ENCODE data around the gene CGNL1. TPM values are rescaled to one million over a fixed set of nuclear protein-coding genes. Genes with fewer than 3 reads are reported as not detected.

The CGNL1 gene, protein sequence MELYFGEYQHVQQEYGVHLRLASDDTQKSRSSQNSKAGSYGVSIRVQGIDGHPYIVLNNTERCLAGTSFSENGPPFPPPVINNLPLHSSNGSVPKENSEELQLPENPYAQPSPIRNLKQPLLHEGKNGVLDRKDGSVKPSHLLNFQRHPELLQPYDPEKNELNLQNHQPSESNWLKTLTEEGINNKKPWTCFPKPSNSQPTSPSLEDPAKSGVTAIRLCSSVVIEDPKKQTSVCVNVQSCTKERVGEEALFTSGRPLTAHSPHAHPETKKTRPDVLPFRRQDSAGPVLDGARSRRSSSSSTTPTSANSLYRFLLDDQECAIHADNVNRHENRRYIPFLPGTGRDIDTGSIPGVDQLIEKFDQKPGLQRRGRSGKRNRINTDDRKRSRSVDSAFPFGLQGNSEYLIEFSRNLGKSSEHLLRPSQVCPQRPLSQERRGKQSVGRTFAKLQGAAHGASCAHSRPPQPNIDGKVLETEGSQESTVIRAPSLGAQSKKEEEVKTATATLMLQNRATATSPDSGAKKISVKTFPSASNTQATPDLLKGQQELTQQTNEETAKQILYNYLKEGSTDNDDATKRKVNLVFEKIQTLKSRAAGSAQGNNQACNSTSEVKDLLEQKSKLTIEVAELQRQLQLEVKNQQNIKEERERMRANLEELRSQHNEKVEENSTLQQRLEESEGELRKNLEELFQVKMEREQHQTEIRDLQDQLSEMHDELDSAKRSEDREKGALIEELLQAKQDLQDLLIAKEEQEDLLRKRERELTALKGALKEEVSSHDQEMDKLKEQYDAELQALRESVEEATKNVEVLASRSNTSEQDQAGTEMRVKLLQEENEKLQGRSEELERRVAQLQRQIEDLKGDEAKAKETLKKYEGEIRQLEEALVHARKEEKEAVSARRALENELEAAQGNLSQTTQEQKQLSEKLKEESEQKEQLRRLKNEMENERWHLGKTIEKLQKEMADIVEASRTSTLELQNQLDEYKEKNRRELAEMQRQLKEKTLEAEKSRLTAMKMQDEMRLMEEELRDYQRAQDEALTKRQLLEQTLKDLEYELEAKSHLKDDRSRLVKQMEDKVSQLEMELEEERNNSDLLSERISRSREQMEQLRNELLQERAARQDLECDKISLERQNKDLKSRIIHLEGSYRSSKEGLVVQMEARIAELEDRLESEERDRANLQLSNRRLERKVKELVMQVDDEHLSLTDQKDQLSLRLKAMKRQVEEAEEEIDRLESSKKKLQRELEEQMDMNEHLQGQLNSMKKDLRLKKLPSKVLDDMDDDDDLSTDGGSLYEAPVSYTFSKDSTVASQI
- polyA plus RNA-seq (2013, experiment 1 of 2; ENCODE audit: insufficient read length): 1.2 TPM
- polyA plus RNA-seq (2013, experiment 2 of 2; ENCODE audit: insufficient read length): 1.2 TPM

DNA sequence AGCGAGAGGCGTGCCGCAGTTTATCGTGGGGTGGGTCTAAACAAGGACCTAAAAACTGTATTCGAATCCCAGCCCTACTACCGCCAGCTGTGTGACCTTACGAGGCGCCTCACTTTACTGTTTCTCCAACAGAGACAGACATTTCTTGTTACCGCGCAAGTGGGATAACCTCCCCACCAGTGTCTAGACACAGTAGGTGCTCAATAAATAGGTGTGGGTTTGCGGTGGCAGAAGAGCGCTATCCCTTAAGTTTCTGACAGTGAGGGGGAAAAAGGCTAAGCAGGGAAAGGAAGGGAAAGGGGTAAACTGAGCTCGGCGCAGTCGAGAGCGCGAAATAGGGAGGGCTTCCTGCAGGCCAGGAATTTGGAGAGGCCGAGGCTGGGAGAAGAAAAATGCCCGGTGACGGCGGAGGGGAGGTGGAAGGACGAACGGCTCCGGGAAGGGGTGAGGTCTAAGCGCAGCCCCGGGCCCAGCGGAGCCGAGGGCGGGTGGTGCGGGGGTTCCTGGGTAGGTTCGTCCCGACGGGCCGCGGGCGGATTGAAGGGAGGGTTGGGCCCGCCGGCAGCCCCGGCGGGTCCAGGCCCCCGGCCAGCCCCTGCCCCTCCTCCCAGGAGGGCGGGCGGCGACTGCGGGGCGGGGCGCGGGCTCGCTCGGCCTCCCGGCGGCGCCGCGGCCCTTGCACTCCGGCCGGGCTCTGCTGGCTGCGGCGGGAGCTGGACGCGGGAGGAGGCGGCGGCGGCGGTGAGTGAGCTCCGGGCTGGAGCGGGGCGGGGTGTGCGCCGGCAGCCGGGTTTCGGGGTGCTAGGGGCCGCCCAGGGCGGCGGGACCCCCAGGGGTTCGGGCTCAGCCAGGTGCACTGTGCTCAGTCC, at the start of gene CGNL1:
Gene CGNL1 (plus strand): TSS at position 679 of the 869 bp plus-strand sequence. CDS start 61,495 bp downstream, outside the sequence.
- peak; percentile 18 for DNase-seq

DNA sequence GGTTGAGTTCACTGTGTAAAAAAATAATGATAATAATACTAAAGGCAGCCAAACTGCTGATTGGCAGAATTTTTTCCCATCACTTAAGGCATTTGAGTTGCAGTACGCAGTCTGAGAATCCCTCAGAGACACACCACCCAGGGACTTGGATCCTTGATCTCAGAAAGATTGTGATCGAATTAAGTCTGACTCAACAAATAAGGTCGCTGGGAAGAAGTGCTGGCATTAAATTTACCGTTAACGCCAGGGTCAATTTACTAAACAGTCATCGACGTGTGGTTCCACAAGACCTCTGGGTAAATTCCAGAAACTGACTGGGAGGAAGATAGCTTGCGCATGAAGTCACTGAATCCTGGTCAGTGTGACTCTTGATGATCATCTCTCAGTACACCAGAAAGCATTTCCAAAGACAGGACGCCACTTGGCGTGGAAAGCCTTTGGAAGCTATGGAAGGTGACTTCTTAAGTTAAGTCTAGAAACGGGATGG, 48.3 kb upstream of the CGNL1 start:
- DNase-seq: peak; percentile 78

DNA sequence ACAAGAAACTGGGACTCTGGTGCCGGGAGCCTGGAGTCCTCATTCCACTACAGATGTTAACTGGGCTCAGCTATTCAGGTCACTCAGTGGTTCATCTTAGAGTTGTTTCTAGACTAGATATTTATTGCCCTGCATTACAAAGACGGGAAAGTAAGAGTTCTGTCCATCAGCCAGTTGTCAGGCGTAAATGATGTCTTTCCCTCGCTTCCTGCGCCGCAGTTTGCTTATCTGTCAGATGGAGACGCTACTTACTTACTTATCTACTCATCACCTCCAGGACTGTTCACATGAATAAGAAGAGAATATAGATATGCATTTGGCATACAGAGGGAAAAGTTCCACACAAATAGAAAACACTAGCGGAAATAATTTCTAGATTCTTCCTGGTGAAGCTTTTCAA, 47.8 kb upstream of the CGNL1 start:
- no peak for DNase-seq

DNA sequence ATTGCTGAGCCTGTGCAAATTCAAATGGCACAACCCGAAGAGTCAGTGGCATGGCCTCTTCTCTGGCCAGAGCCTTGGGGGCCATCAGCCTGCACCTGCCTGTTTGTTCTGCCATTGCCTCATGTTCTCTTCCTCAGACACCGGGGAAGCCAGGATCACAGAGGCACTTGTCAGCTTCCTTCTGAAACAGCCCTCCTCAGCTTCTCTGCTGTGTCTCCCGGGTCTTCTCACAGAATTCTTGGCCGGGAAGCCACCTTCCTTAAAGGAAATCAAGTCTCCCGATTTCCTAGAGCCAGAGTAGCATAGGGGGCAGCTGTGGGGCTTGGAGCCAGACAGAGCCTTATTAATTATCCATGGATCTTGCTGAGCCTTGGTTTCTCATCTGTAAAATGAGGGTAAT, 47.4 kb upstream of the CGNL1 start:
- DNase-seq: no peak

DNA sequence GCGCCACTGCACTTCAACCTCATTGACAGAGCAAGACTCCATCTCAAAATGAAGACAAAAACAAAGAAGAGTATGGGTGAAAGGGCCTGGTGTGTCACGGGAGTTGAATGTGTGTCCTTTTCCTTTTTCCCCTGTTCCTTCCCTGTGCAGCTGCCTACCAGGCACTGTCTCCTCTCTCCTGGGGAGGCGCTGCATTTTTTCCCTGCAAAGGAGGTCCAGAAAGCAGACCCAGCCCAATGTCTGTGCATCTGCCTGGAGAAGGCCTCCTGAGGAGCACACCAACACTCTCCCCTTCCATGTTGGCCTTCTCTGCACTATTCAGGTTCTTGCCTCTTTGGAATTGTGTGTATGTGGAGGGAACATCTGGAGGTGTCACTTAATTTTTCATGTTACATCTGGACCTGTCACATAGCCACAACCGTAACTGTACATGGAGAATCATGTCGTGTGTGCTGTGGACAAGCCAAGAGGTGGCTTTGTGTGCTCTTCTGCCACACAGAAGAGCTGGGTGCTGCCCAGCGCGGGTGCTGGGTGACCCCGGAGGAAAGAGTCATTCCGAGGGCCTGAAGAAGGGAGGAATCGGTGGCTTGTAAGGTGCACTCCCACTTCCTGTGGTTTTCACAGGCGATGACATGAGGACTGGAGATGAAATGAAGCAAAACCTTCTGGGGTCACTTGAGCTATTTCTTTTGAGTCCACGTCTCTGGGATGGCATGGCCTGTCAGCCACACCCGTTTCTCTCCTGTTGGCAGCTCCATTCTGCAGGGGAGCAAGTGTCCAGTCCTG, 46.5 kb upstream of the CGNL1 start:
- DNase-seq: no peak

DNA sequence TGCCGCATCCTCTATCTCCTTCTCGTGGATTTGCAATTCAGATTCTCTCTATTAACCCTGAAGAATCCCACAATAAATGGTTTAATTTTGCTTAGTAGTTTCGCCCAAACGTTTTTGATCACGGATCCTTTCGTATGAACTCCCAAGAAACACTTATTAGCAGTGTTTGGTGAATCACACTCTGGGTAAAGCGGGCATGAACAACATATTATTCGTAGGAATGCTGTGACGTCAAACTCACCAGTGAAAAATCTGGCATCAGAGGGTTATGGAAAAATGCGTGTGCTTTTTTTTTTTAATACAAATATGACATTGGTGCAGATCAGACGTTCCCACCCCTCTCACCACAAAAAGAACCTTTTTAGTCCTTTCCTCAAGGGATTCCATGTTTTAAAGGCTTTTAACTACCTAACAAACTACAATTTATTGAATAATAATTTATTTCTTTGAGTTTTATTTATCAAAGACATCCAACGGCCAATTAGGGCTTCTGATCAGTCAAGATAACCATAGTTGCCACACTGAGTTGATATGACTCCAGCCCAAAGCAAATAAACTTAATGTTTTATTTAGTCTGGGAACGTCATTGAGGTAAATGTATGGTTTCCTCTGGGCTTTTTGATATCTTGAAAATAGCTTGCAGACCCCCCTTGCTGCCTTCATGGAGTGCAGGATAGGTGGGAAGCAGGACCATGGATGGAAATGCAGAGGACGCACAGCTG, 45.5 kb upstream of the CGNL1 start:
- DNase-seq: peak; percentile 40

DNA sequence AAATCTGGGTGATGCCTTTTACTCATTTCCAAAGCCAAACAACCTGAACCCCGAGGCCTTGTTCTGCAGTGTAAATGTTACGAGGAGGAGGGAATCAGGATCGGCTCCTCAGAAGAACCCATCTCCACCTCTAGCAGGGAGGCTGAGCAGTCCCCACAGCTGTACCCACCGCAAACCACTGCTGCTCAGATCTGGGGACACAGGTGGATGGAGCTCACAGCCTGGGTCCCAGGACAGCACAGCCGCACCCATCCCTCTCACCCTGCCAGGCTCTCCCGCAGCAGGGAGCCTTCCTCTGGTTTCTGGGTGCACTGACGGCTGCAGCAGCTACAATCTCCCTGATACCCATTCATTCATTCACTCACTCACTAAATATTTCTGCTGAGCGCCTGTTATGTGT, 44.0 kb upstream of the CGNL1 start:
- no peak for DNase-seq

DNA sequence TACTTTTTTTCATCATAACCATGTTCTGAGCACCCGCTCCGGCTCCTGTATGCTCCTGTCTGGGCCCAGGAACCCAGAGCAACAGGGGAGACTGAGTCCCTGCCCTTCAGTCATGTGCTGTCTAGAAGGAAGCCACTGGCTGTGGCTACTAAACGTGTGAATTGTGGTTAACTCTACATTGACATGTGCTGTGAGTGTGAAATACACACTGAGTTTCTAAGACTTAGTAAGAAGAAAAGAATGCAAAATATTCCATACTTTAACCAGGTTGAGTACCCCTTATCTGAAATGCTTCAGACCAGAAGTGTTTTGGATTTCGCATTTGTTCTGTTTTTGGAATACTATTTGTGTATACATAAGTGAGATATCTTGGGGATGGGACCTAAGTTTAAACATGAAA, 42.8 kb upstream of the CGNL1 start:
- DNase-seq: peak; percentile 53

DNA sequence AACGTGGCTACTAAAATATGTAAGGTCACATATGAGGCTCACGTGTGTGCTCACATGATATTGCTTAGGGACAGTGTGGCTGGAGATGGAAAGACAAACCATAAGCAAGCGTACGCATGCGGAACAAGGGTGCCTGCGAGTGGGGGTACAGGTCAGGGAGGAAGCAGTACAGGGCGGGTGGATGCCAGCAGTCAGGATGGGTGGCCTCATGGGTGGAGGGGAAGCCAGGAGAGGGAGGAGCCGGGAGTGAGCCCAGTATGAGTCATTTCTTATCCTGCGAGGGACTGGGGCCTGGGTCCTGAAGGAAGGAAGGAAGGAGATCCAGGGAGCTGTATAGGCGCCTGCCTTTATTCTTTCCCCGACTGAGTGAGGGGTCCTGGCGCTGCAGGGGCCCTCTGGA, 42.0 kb upstream of the CGNL1 start:
- no peak for DNase-seq

DNA sequence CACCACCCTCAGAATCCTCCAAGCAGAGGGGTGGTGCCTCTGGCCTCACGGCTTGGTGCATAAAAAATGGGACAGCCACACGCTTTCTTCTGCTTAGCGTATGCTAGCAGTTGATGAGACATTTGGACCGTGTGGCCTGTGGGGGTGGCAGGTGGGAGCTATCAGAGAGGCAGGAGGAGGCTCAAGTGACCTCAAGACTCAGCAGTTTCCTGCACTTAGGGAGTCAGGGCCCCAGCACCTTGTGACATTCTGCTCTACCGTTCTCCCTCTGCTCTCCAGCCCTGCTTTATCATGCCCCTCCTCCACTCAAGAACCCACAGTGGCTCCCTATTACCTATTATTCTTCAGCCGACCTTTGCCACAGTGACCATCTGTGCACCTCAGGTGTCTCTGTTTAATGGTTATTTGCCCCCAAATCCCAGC, 41.0 kb upstream of the CGNL1 start:
- DNase-seq: no peak

DNA sequence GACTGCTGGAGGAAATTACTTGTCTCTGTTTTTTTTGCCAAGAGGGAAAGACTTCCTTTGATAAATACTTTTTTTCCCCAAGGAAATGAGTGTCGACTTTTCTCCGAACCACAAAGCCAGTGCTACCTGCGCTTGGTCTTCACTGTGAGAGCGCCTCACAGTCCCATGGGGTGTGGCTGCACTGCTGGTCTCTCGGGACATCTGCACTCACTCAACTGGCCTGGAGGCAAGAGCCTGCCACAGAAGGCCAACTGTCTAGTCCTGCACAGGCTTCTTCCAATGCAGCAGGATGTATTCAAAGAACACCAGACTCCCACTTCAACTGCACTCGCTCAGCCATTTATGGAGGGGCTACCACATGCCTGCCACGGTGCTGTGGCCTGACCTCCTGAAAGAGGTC, 40.6 kb upstream of the CGNL1 start:
- DNase-seq: no peak

DNA sequence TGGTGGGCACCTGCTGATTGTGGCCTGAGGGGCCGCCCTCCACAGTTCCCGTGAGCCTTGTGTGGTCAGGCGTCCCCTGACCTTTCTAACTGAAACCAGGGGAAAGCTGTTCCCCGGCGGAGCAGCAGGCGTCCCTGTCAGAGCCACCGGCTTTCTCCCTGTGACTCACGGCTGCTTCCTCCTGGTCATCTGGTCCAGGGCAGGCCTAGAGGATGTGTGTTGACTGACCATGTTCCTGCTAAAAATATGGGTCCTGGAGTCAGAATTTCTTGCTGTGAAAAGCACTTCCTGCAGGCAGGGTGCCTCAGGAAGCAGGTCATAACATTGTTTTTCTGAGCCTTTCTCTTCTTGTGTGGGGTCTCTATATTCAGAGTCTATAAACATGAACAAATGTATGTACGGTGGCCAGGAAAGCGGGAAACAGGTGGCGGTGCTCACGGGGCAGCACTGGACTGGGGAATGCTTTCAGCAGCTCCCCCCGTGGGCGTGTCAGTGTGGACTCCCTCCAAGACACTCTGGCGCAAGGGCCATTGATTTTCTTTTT, 38.4 kb upstream of the CGNL1 start:
- DNase-seq: no peak

DNA sequence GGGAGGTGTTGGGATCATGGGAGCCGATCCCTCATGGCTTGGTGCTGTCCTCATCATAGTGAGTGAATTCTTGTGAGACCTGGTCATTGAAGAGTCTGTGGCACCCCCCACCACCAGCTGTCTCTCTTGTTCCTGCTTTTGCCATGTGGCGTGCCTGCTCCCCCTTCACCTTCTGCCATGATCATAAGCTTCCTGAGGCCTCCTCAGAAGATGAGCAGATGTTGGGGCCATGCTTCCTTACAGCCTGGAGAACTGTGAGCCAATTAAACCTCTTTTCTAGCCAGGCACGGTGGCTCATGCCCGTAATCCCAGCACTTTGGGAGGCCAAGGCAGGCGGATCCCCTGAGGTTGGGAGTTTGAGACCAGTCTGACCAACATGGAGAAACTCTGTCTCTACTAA, 37.0 kb upstream of the CGNL1 start:
- no peak for DNase-seq

DNA sequence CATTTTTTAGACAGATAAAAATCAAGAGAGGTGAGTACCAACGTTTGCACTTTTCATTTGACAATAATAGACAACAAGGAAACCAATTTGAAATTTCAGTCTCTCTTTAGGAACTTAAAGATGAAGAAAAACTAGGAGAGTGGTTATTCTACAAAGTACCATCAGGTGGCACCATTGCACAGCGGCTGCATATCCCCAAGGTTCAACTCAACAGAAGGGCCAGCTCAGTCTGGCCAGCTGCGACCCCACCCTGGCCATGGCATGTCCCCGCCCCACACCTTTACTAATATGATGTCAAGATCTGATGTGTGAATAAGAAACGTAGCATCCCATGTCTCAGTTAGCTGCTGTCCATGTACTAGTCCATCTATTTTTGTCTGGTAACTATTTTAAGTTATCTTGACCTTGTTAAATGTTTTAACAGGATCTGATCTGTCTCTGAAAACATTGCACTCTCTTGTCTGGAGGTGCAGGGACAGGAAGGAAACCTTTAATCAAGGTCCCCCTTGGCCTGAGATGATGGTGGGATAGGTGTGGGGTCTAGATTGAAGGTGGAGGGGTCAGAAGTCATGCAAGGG, 35.5 kb upstream of the CGNL1 start:
- peak; percentile 46 for DNase-seq

DNA sequence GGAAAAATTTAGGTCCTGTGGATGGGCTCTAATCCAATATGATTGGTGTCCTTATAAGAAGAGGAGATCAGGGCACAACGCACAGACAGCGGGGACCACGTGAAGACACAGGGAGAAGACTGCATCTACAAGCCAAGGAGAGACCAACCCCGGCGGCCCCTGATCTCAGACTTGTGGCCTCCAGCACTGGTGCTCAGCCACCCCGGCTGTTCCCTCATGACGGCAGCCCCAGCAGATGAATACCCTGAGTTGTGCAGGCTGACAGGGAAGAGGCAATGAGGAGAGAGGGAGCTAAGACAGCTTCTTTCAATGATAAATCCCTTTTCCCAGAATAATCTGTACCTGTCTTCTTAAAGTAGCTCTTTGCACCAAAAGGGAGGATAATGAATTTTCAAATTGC, 33.3 kb upstream of the CGNL1 start:
- no peak for DNase-seq

DNA sequence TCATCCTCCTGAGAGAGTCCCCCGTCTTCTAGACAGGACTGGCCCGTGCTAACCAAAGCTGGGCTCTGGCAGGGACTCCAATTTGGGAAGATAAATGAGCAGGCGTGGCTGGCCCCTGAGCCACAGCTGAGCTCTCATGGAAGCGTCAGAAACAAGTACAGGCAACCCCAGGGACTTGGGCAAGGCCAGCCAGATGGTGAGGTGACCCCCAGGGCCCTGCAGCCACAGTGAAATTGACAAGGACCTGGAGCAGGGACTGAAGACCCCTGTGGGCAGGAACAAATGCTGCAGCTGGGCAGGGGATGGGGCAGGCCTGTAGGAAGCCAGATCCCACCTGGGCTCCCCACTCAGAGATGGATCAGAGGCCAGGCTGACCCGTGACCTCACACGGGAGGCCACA, 32.8 kb upstream of the CGNL1 start:
- no peak for DNase-seq

DNA sequence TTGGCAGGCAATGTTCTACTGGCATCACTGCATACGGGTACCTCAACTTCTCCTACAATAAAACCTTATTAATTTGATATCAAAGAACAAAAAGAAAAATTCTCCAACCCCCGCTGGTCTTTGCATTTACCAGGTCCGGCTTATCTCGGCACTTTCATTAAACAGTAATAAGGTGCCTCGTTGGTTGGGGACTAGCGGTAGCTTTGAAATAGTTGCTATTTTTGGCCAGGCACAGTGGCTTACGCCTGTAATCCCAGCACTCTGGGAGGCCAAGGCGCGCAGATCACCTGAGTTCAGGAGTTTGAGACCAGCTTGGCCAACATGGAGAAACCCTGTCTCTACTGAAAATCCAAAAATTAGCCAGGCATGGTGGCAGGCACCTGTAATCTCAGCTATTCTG, 32.0 kb upstream of the CGNL1 start:
- DNase-seq: no peak

DNA sequence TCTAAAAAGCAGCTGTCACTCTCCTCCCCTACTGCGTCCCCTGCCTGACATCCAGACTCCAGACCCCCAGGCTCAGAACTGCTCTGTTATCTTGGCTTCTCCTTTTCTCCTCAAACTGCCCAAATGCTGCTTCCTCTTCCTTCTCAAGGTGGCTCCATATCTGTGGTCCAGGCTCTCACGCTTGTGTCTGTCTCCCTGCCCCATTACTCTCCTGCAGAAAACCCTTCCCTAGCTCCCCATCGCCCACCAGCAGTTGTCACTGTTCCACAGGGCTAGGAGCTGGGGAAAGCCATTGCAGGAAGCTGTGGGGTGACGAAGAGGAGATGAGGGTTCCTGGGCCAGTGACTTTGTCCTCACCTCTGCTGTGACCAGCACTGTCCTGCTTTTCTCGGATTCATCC, 30.7 kb upstream of the CGNL1 start:
- no peak for DNase-seq

DNA sequence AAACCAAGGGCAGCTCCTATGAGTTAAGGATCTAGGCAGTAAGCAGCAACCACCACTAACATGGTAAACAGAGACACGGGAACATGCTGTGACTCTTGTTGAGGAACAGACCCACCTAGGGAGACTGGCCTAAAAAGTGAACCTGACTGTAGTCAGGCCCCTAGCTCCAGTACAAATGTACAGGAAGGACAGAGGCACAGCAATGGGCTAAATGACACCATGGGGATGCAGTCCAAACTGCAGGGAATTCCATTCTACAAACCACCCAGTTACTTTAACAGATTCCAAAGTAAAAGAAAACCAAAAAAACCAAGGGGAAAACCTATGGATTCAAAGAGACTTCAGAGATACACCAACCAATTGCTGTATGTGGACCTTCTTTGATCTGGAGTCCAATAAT, 28.2 kb upstream of the CGNL1 start:
- no peak for DNase-seq
